Right renal cortex interstitium (tissue), 3 donors: Measurements from ENCODE around the gene SERPINA6. TPM values are rescaled to one million over a fixed set of nuclear protein-coding genes. Genes with fewer than 3 reads are reported as not detected.
"Not testable (repeated sequence)": the region's sequence is repeated elsewhere in the genome, so short reads cannot be mapped to it uniquely, and the experiment has no call there.

Experiments
- DNase-seq, 3 donors: peaks; one replicate each; pipeline ENCODE4 v3.0.0-alpha.2; 2013; ENCODE audit warnings: low read depth in 3 of 3, low spot score in 2 of 3
- polyA plus RNA-seq, 3 donors: library from polyadenylated mRNA; unstranded; fragments of 120-200 nt; gene quantifications; one replicate each; pipeline ENCODE4 v1.2.1, GENCODE V29; 2013; ENCODE audit not compliant: insufficient read length in 3 of 3

SERPINA6 gene
- polyA plus RNA-seq, 3 donors, result 3.2 to 9.5 (median 9.0) TPM

DNA sequence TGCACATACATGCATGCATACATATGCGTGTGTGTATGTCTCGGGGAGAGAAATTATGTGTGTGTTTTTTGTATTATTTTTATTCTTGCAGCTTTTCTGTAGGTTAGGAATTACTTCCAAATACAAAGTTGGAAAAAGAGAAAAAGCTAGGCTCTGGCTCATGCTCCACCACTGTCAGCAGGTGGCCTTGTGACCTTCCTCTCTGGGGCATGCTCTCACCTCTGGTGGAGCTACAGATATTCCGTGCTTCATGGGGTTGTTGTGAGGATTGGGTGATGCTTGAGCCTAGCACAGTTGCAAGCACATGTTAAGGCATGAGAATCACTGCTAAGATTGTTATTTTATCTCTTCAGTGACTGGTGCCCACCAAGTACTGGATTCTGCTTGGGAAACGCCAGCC lies 6.7 kb upstream of the SERPINA6 start:
- DNase-seq, result no peak

DNA sequence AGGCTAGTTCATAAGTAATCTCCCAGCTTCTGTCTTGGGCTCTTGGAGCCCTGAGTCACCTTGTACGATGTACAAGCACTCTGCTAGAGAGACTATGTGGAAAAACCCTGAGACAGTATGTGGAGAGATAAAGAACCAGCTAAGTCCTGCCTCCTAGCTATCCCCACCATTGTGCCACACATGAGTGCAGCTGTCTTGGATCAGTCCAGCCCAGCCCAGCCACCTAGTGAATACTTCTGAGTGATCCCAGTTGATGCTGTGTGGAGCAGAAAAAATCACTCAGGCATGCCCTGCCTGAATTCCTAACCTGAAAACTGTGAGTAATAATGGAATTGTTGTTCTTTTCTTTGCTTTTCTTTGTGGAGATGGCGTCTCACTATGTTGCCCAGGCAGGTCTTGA lies 5.1 kb upstream of the SERPINA6 start:
- no peak for DNase-seq

DNA sequence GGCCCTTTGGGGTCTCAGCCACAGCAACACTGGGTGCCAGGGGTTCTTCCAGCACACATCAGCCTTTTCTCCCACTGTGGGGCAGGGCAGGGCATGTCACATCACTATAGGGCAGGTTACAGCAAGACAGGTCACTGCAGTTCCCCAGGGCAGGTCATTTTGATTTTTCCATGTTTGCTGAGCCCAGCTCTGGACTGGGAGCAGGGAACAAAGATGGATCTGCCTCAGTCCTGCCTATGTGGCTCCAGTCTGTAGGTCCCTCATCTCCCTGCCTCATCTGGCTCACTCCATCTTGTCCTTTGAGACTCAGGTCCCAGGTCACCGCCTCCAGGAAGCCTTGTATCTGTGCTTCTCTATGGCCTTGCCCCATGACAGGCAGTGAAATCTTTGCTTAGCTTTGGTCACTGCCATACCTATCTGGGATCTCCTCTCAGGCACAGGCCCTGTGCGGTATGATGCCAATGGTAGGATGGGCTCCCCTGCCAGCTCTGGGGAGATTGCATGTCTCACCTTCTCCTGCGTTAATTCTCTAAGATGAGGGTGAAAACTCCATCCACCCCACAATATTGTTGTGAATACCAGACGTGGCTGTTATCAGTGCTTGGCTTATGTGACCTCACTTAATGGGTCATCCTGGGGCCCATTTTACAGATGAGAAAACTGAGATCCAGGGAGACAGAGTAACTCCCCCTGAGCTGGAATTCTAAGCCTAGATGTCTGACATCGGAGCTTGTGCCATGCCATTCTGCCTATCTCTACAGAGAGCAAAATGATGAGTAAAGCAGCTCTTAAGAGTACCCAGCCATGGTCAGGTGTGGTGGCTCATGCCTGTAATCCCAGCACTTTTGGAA lies 1.5 kb downstream of the SERPINA6 start:
- no peak for DNase-seq

DNA sequence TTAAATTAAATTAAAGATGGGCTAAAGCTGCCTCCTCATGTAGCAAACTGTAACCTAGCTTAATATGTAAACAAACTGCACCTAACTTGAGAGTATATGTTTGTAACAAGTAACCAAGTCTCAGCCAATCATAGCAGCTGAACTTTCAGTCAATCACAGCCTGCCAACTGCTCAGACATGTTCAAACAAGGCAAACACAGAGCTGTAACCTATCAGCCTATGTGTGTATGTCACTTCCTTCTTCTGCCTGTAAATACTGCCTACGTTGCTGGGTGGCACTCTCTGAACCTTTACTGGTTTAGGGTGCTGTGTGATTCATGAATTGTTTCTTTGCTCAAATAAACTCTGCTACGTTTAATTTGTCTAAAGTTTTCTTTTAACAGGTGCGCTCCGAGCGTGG lies 2.9 kb downstream of the SERPINA6 start:
- no peak for DNase-seq

DNA sequence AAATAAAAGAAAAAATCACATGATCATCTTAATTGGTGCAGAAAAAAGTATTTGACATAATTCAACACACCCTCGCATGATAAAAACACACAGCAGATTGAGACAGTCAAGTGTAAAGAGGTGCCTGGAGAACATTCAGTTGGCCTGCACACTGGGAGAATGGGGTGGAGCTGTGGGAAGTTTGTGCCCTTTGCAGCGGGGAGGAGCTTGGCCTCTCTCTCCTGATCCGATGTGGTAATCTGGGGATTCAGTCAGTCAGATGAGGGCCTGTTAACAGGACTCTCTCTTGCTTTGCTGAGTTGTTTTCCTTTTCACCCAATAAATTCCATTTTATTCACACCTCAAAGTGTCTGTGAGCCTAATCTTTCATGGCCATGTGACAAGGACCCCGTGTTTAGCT lies 5.9 kb downstream of the SERPINA6 start:
- no peak for DNase-seq

DNA sequence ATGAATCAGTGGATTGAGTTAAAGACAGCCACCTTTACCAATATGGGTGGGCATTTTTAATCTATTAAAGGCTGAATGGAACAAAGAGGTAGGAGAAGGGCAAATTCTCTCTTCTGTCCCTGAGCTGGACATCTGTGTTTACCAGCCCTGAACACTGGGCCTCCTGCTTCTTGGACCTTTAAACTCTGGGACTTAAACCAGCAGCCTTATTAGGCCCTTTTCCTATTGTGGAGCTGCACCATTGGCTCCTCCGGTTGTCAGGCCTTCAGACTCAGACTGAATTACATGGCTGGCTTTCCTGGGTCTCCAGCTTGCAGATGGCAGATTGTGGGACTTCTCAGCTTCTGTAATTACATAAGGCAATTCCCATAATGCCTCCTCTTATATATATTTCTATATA lies 6.4 kb downstream of the SERPINA6 start:
- no peak for DNase-seq

DNA sequence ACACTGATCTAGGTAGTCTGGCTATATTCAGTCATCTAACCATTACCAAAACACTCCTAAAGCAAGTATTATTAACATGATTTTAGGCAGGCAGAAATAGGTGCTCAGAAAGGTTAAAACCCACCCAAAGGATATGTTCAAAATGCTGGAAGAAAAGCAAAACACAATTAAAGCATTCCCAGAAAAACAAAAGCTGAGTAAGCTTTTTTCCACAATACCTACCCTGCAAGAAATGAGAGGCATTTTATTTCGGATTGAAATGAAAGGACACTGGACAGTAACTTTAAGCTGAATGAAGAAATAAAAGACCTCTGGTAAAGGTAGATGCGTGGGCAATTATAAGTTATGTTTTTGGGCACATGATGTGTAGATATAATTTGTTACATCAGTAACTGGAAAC lies 8.2 kb downstream of the SERPINA6 start:
- DNase-seq, result no peak

DNA sequence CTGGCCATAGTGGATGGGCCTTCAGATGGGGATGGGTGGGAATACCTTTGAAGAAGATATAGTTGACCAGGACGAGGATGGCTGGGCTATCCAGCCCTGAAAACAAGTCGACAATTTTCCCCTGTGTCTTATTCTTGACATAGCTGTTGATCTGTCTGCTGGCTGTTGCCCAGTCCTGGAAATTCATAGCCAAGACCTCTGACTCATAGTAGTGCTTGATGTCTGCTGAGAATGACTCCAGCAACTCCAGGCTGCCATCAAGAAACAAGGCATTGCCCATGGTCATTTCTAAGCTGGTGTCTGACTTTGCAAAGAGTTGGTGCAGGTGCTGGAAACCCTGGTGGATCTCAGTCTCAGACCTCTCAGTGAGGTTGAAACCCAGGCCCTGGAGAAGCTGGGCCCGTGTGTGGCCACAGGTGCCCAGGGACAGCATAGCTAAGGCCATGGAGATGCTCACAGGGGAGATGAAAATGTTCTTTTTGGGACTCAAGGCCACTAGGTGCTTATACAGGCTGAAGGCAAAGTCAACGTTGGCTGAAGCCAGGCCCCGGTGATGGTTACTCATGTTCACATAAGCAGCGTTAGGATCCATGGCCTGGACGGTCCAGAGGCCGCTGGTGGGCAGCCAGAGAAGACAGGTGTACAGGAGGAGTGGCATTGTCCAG lies 9.0 kb downstream of the SERPINA6 start:
- no peak for DNase-seq

DNA sequence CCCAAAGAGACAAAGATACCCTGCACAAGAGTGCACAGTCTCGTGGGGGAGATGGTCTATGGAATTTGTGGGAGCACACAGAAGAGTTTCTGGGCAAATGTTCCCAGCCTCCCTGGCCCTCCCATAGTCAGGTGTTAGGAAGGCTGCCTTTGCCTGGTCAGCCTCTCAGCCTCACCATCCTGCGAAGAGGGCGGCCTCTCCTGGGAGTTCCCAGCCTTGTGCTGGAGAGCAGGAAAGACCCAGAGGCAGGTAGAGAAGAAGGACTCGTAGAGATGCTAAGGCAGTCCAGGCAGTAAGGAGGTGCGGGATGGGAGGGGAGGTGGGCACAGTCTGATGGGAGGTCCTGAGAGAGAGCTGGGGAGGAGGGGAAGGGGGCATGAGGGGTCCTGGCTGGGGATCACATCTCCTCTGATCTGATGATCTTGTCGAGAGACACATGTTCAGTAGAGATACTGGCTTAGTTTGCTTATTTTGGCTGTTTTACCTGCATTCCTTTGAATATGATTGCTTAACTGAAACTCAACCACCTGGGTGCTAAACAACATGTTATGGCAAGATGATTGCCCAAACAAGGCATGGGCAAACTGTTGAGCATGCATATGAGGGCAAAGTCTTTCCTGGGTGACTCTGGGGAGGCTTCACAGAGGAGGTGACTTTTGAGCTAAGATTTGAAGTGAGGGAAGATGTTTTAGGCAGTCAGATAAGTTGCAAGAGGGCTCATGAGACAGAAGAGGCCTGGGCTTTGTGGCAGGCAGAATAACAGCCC lies 10.5 kb downstream of the SERPINA6 start:
- DNase-seq, result no peak

DNA sequence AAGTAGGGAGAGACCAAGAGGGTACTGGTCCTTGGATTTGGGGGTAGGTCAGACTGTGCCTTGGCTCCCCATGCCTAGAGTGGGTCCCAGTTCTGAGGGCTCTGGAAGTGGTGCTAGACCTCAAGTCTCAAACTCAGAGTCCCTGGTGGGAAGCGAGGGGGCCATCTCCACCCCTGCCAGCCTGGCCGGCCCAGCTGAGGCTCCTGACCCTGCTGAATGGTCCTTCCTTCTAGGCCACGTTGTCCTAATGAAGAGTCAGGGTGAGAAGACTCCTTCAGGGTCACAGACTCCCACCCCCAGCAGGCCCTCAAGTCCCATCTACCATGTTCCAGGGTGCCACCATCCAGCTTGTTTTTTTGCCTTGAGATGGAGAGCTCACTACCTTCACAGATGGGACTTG lies 12.9 kb downstream of the SERPINA6 start:
- no peak for DNase-seq

DNA sequence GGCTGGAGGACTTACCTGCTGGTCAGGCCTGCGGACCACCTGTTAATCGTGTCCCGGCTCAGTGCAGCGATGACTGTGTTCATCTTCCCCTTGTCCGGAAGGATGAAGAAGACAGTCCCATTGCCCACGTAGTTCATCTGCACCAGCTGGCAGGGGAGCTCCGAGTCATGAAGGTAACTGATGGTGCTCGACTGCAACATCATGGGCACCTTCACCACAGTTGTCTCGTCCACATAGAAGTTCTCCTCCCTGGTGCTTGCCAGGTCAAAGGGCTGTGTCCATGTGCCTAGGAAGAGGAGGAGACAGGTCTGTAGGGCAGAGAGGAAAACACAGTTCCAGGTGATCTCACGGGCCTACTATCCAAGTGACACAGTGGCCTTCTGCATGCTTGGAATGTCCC lies 13.4 kb downstream of the SERPINA6 start:
- no peak for DNase-seq

DNA sequence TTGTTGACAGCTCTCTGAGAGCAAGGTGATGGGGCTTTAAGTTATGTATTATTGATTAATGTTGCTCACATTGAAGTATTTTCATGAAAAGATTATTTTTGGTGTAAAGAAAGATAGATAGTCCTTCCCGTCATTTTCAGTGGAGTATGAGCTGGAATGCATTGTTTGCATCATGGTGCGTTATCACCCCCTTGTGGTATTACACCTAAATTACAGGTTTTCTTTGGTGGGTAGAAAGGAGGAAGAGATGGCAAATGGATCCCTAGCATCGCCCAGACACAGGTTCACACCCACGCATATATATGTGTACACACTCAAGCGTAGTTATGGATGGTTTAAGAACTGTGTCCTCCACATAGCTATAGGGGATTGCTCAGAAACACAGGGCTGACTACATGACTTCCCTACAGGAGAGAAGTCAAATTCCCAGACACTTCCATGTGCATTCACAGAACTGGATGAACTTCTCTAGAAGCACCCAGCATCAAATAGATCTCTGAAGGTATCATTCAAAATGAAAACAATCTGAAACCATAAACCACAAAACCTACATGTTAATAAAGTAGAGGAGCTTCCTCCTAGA lies 15.6 kb downstream of the SERPINA6 start:
- no peak for DNase-seq

DNA sequence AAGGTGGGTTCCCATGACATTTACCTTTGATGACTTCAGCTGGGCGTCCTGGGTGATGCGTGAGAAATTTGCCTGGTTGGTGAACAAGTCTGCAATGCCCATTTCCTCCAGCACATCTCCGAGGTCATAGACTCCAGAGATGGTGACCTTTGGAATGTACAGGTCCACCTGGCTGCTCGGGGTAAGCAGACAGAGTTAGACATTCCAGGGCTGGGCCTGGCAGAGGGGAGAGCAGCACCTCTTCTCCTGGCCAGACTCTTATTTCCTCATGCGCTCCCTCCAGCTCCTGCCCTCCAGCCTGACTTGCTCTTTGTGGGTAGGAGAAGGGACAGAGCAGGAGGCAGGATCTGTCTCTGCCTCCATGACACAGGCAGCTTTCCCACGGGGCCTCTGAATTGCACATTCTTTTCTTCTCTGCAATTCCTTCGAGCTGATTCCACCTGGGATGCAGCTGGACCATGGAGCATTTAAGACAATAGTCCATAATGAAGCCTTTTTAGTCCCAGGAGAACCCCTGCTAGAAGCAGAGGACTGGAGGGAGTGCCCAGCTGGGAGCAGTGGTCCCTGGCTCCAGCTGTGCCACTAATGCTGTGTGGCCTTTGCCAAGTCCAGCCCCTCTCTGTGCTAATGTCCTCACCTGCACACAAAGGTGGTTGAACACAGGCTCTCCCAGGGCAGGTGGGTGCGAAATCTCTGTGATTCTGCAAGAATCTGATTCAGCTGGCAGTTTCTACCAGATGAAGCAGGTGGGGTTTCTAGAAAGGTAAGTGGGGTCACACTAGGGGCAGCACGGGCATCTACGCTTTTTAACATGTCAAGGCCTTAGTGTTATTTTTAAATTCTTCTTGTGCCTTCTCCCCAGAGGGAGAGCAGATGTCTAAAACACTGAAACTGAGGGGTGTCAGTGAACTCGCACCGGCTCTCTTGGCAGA lies 16.8 kb downstream of the SERPINA6 start:
- DNase-seq, result no peak

DNA sequence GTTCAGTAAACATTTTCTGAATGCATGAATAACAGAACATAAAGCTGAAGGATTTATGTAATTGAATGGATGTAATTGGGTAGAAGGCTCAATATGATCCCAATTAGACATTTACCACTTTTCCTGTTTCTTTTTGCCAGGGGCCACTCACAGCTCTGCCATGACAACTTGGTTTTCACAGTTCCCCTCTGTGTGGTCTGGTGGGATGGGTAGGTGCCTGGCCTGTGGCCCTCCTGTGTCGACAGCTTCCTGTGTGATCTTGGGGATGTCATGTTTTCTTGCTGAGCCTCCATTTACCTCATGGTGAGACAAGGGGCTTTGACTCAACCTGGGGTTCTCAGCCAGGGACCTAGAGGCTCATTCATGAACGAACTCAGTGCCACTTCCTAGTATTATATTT lies 17.5 kb downstream of the SERPINA6 start:
- DNase-seq, result no peak

DNA sequence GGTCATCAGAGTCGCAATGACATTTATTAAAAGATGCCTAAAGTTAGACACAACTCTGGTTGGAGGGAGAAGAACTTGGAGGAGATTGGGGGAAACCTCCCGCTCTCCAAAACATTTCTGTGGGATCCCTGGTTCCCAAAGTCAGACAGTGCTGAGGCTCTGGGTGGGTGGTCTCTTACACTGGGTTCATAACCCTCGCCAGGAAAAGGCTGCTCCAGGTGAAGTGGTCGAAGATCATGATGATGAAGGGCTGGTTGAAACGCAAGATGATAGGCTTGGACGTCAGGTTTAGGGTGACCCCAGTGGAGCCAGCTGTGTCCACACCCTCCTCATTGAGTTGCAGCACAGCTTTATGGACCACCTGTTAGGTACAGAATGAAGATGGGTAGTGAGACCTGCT lies 18.9 kb downstream of the SERPINA6 start:
- no peak for DNase-seq

DNA sequence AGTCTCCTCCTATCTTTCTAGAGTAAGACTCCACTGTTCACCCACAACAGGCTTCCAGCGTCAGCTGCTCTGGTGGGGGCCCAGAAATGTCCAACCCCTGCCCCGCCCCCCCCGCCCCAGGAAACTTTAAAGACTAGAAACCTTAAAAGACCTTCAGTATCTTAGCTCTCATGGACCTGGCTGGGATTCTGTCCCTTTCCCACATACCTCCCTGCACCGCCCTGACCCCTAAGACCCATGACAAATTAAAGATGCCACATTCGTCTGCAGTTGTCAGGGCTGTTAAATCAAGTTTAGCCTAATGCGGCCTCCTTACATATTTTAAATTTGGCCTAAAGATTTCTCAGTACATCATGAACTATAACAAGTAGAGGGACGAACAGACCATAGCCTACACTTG lies 20.0 kb downstream of the SERPINA6 start:
- DNase-seq, result no peak

DNA sequence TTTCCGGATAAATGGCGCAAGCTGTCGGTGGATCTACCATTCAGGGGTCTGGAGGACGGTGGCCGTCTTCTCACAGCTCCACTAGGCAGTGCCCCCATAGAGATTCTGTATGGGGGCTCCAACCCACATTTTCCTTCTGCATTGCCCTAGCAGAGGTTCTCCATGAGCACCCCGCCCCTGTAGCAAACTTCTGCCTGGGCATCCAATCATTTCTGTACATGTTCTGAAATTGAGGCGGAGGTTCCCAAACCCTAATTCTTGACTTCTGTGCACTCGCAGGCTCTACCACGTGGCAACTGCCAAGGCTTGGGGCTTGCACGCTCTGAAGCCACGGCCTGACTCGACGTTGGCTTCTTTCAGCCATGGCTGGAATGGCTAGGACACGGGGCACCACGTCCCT lies 25.0 kb downstream of the SERPINA6 start:
- no peak for DNase-seq

DNA sequence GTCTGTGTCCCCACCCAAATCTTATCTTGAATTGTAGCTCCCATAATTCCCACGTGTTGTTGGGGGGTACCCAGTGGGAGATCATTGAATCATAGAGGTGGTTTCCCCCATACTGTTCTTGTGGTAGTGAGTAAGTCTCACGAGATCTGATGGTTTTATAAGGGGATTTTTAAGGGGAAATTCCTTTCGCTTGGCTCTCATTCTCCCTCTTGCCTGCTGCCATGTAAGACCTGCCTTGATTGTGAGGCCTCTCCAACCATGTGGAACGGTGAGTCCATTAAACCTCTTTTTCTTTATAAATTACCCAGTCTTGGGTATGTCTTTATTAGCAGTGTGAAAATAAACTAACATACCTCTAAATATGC lies 27.0 kb downstream of the SERPINA6 start:
- not testable (repeated sequence) for DNase-seq

DNA sequence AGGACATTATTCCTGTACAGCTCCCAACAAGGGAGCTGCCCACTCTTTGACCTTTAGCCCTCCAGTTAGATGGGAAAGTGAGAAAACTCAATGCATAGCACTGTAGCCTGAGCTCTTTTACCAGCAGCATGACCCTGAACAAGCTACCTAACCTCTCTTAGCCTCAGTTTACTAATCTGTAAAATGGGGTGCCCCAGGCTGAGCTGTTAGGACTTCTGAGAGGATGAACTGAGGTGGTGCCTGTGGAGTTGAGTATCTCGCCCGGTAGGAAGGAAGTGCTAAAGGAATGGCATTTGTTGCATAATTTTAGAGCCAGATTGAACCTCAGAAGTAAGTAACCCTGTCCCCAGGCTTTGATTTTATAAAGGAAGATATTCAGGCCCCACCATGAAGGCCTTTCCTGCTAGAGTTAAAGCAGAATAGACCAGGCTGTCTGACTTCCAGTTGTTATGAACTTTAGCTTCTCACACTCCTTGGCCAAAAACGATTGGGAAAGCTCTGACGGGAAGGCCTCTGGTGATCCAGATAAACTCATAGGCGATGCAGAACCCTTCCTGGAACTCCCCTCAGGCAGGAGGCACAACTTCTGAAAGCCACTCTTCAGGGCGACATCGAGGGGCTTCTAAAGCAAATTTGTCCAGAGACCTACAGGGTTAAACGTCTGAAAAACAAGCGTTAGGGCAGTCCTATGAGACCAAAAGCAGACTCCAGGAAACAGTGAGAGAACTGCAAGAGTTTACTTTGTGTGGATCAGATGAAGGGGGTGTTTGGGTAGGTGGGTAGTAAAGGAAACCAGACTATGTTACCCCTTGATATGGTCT lies 27.6 kb downstream of the SERPINA6 start:
- DNase-seq, result no peak

DNA sequence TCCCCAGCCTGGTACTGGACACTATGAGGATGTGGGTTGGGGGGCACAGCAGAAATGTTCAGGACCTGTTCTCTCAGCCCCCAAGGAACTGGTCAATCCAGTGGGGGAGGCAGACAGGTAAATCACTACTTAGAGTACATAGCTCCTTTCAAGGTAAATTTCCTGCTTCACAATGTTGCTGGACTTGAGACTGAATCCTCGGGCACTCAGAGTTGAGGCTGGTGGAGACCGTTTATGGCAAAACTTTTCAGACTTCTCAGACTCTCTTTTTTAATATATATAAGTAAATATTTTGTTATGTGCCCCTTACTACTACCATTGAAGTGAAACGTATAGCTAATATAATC lies 29.6 kb downstream of the SERPINA6 start:
- DNase-seq, result no peak
